GM18873 (cell line): ENCODE measurements around the gene GLS.
"Not testable (repeated sequence)": the region's sequence is repeated elsewhere in the genome, so short reads cannot be mapped to it uniquely, and the experiment has no call there.

ENCODE experiments used
- ATAC-seq: cut with Tn5 transposase; IDR thresholded peaks from one replicate; pipeline ENCODE4 v1.9.1; 2021; ENCODE audit warnings: mild to moderate bottlenecking, moderate library complexity, moderate number of reproducible peaks; ENCODE audit not compliant: unreplicated experiment, low FRiP score

The GLS gene

GRCh38 chr2:190916829-190917228, 36.2 kb downstream of the GLS start:
- no peak for ATAC-seq

- no peak for ATAC-seq
Observed at GRCh38 chr2:190920085-190920484, 39.5 kb downstream of the GLS start.

GRCh38 chr2:190922376-190922775, 41.8 kb downstream of the GLS start:
- no peak for ATAC-seq

GRCh38 chr2:190927301-190927700, 46.7 kb downstream of the GLS start:
- no peak for ATAC-seq

- no peak for ATAC-seq
Observed at GRCh38 chr2:190929919-190930318, 49.3 kb downstream of the GLS start.

- ATAC-seq = no peak
Observed at GRCh38 chr2:190930411-190930810, 49.8 kb downstream of the GLS start.

GRCh38 chr2:190932514-190932913, 51.9 kb downstream of the GLS start:
- no peak for ATAC-seq

- ATAC-seq = no peak
Observed at GRCh38 chr2:190933361-190933760, 52.7 kb downstream of the GLS start.

- no peak for ATAC-seq
Observed at GRCh38 chr2:190935054-190935453, 54.4 kb downstream of the GLS start.

GRCh38 chr2:190938771-190939335, 58.2 kb downstream of the GLS start:
- ATAC-seq = no peak

GRCh38 chr2:190940454-190940853, 59.8 kb downstream of the GLS start:
- no peak for ATAC-seq

GRCh38 chr2:190941571-190941970, 61.0 kb downstream of the GLS start:
- no peak for ATAC-seq

GRCh38 chr2:190942697-190943096, 62.1 kb downstream of the GLS start:
- no peak for ATAC-seq

GRCh38 chr2:190943706-190944105, 63.1 kb downstream of the GLS start:
- ATAC-seq = no peak

- ATAC-seq = no peak
Observed at GRCh38 chr2:190947141-190947540, 66.5 kb downstream of the GLS start.

GRCh38 chr2:190947711-190948251, 67.2 kb downstream of the GLS start:
- peak; percentile 65 for ATAC-seq

GRCh38 chr2:190948671-190949070, 68.0 kb downstream of the GLS start:
- ATAC-seq = no peak

- ATAC-seq = no peak
Observed at GRCh38 chr2:190950566-190950991, 70.0 kb downstream of the GLS start.

GRCh38 chr2:190953257-190953656, 72.6 kb downstream of the GLS start:
- no peak for ATAC-seq

GRCh38 chr2:190959911-190960788, 79.5 kb downstream of the GLS start:
- ATAC-seq = no peak

GRCh38 chr2:190961117-190961516, 80.5 kb downstream of the GLS start:
- ATAC-seq = not testable (repeated sequence)
